ENCODE measurements around the gene CTNND2.

The CTNND2 gene

DNA sequence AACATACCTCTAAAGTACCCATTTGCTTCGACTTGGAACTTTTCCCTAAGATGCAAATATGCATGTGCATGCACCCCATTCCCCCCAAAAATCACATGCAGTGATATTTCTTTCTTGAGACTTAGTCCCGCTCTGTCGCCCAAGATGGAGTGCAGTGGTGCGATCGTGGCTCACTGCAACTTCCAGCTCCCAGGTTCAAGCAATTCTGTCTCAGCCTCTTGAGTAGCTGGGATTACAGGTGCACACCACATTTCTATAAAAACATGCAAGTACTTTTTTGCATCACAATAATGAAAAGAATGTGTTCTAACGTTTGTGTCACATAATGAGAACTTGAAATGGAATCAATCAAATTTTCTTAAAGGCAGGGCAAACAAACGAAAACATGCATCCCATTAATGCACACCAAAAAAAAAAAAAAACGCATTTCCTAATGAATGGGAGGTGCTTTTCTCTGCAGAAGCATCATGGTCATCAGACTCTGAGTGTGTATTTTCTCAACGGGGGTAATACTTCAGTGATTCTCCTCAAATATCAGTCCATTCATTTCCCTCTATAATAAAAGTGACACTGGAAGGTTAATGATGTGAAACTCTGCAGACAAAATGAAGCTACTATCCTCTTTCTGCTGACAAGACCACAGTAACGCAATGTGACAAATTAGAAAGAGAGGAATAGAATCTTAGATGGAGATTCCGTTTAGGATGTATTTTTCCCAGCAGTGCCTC is 389.4 kb downstream of the CTNND2 start:
- FAIRE-seq: no peak

DNA sequence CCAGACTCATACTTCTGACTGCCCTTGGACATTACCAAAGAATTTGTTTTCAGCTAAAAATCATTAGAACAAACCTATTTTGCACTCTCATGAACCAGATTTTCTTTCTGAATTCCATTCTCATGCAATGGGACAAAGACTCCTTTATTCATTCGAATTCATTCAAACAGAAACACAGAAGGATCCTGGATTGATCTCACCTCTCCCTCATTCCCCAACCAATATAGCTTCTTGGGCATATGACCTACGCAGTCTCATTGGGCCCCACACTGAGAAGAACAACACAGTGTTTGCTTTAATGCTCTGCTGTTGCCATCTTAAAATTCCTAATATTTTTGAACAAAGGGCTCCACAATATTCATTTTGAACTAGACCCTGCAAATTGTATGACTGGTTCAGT is 392.4 kb downstream of the CTNND2 start:
- no peak for FAIRE-seq

DNA sequence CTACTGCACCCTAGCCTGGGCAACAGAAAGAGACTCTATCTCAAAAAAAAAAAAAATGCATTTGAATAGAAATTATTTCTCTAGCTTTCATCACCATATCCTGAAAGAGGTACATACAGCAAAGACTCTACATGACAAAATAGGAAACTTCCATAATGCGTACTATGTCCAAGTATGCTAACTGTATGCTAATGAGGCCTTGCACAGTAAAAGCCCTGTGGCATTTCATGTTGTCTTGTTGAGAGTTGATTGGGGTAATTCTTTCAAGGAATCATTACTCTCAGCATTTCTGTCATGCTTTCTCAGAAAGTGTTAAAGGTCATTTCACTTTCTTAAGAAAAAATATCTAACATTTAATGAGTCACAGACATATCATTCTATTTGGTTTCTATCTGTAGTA is 393.4 kb downstream of the CTNND2 start:
- no peak for FAIRE-seq

GRCh38 chr5:11509793-11510192 is 394.5 kb downstream of the CTNND2 start:
- FAIRE-seq: no peak

- FAIRE-seq: no peak
Observed at GRCh38 chr5:11507156-11507910, 396.9 kb downstream of the CTNND2 start.

GRCh38 chr5:11504886-11505193 is 399.4 kb downstream of the CTNND2 start:
- FAIRE-seq: no peak

DNA sequence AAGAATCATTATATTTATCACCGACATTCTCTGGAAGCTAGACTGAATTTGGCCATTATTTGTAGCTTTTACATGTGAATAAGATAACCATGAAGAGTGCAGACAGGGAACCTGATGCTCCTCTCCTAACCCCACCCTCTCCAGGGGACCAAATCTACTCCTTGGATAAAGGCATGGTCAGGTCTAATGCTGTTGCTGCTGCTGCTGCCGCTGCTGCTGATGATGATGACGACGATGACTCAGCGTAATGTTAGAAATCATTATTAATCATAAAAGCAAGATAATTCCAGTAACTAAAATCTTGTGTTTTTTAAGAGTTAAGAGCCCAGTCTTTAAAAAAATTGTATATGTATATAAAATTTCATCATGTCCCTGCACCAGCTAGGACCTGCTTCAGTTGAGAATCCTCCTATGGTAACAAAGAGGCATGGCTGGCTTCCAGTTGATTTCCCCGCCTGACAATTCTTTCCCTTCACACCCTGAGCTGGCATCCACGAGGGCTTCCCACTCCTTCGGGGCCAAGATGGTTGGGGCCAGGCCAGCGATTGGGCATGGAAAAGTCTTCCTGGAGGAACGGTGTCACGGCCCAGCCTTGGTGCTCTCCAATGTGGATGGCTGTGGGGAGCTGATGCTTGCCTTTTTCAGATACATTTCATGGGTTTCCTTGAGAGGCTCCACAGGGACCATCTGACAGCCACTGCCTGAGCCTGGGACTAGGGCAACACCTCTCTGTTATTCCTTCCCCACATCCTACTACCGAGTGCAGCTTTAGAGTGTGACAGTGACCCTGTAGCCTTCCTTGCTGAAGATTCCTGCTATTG is 400.0 kb downstream of the CTNND2 start:
- FAIRE-seq: no peak

DNA sequence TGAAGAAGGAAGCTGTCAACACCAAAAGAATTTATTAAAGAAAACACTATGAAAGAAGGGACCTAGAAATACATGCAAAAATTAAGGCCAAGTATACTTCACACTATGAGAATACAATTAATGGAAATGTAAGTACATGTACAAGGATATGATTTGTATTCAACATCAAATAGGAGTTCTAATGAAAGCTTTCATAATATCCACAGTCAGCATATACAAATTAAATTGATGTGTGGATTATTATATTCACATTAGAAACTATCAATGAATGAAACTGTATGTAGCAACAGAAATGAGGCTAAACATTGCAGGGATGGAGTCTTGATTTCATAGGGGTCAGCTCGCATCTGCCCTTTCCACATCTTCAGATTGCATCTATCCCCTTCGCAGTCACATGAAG is 401.5 kb downstream of the CTNND2 start:
- FAIRE-seq: no peak

DNA sequence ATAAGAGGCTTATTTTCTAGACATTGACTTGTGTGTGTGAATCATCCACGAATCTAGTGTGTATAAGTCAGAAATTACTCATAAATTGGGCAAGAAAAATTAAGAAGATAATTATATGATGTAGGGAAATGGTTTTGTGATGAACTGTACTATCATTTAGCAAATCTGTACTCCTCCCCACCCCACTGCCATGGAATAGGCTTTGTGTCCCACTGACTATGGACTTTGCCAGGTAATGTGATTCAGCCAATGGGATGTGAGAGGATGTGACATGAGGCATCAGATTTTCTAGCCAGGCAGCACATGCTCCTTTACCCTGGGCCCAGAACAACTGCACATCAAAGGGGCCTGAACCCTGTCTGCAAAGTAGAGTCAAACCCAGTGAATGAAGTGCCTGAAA is 406.6 kb downstream of the CTNND2 start:
- FAIRE-seq: no peak

DNA sequence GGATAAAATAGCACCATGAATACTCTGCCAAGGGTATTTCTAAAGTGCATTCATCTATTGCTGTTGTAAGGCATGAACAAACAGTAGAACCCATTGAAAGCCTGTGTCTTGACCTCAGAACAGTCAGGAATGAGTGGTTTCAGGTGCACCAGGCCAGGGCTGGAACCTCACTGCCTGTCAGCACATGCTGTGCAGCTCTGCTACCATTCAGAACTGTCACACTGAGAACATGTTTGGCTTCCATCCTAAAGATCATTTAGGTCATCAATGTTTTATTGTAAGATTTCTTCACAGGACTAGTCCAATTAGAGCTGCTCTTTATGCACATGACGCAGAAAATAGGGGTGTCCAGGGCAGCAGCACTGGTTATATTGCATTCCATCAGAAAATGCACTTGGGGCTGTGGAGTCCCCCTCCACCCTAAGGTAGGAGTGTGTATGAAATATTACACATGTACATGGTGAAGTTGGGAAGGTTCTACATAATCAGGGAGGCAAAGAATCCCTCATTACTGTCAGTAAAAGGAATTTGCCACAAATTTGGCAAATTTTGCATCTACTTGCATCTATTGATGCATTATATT is 408.0 kb downstream of the CTNND2 start:
- no peak for FAIRE-seq

- FAIRE-seq: no peak
Observed at GRCh38 chr5:11494340-11494739, 409.9 kb downstream of the CTNND2 start.

DNA sequence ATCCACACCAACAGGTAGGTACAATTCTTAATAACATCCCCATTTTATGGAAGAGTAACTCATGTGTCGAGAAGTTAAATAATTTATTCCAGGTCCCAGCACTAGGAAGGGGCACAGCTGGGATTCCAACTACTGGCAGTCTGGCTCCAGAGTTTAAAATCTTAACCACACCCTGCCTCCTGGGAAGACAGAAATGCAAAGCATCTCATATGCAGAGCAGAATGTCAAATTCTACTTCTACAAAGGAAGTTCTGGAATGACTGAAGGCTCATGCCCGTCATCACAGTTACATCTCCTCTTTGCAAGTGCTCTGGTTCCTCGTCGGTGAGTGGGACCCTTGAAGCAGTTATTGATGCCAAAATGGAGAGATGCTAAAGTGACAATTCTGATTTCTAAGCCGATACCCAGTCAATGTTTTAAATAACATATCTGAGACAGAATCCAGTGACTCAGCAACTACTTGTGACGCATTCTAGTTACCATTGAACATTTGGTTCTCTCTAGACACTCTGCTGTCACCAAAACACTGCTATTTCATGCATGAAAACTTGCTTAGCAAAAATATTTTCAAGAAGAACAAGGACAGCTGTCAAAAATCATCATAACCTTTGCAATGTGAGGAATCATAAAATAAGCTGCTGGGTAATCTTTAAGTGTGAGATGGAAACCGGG is 412.7 kb downstream of the CTNND2 start:
- FAIRE-seq: no peak

DNA sequence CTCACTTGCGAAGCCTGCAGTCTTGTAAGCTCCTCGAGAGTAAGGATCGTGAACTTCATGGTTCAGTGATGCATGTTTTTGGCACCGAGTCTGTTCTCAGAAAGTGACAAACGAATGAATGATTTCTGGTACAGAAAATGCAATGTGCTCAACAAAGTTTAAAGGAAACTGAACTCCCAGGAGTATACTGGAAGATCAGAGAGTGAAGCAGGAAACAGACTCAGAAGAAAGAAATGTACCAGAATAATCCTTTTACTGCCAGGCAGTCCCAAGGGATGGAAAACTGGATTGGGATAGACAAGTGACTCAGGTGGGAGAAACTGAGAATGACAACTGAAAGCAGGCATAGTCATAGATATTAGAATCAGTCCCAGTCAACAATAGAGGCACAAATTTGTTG is 420.6 kb downstream of the CTNND2 start:
- FAIRE-seq: no peak

- FAIRE-seq: no peak
Observed at GRCh38 chr5:11482011-11482410, 422.2 kb downstream of the CTNND2 start.

- FAIRE-seq: no peak
Observed at GRCh38 chr5:11477786-11478185, 426.5 kb downstream of the CTNND2 start.

DNA sequence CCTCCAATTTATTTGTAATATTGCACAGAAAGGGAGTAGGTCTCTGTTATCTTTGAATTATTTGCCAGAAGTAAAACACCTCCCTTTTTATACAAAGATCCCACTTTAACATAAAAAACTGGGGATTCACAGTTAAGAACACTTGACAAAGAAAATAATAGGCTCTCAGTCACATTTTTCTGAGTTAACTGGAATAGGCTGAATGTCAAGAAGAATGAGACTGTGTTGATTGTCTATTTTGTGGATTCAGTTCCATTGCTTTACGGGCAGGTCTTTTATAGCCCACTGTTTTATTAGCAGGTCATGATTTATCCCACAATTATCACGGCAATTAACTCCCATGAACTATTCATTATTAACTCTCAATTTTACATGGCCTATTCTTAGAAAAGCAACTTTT is 427.4 kb downstream of the CTNND2 start:
- FAIRE-seq: no peak

DNA sequence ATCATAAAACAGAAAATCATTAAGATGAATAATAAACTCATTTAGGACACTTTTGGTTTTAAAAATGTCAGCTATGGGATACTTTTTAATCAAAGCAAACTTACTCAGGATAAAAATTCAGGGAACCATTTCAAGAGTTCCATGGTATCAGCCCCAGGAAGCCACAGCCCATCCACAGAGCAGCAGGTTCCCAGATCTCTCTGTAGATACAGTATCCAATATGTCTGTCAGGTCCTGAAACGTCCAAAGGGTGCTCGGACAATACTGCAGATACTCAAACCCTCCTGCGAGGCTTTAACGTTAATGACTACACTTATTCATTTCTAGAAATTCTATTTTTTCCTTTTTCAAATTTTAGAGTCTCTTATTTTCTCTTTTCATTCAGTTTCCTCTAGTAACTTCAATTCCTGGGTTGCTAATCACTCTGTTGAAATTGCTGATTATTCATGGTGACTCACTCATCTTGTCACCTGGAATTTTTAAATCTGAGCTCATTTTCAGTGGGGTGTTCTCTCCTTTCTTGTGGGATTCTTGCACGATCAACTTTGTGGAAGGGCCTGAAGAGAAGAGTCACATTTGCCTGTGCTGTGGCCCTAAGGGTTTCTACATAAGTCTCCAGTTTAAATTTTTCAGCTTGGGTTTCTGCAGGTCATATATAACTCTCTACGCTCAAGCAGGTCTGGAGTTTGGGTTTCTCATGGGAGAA is 435.8 kb downstream of the CTNND2 start:
- FAIRE-seq: no peak

DNA sequence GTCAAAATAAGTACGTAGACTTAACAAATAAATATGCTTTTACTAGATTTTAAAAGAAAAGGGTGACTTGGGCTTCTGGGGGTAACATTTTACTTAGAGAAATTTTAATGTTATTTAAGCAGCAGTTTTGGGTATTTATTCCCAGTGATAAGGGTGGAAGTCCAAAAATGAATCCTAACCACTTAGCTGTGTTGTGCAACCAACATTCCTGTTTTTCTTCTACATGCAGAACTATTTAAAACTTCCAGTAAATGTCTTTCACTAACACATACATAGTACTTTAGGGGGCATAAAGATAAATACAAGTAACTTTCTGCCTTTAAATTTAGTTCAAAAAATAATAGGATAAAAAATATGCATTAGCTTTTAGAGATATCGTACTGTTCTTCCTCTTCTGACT is 436.7 kb downstream of the CTNND2 start:
- no peak for FAIRE-seq

DNA sequence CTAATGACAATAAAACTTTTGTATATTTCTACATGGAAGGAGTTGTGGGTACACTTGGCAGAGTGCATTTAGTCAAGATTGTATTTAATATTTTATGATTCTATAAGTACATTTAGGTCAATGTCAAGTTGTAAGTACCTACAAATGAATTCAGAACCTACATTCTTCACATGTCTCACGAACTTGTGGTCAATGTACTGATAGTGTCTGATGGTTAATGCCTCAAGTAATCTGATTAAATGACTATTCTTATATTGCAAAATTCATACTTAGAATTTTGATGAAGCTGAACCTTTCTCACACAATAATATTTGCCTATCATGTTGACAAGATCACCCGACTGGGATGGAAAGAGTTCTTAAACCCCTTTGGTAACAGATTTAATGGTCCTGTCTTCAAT is 444.5 kb downstream of the CTNND2 start:
- no peak for FAIRE-seq

DNA sequence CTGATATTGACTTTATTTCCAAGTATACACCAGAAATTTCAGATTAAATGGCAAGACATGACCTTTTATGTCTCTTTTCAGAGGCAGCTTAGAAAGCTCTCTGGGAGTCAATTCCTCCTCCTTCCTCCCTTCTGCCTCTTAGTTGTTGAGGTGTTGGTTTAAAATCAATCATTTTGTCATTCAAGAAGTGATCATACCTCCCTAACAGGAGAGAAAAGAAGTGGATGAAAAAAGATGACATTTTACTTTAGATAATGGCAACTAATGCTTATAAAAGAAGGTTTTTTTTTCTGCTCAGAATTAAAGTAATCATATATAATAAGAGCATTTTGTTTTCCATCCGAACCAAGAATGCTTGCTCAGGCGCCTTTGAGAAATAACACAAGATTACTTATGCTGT is 448.7 kb downstream of the CTNND2 start:
- FAIRE-seq: no peak

GRCh38 chr5:11452852-11453251 is 451.4 kb downstream of the CTNND2 start:
- FAIRE-seq: no peak

- FAIRE-seq: no peak
Observed at GRCh38 chr5:11449966-11450365, 454.3 kb downstream of the CTNND2 start.
